ENCODE measurements around the gene PDE6D.

The PDE6D gene

GRCh38 chr2:231780909-231781797, at the start of gene PDE6D:
PDE6D (minus strand) TSS chr2:231781282; CDS start chr2:231781114, 168 bp downstream.
- DNase-seq, result peak; percentile 97 to 100

- DNase-seq, result no peak
These were observed 40.8 kb upstream of the PDE6D start for GRCh38 chr2:231821908-231822307.

- DNase-seq, result no peak
These were observed 39.8 kb upstream of the PDE6D start for GRCh38 chr2:231820786-231821303.

GRCh38 chr2:231819447-231820042, 38.5 kb upstream of the PDE6D start:
- DNase-seq, result no peak

GRCh38 chr2:231816327-231817026, 35.4 kb upstream of the PDE6D start:
- no peak for DNase-seq

GRCh38 chr2:231810905-231811304, 29.8 kb upstream of the PDE6D start:
- no peak for DNase-seq

GRCh38 chr2:231807020-231807419, 25.9 kb upstream of the PDE6D start:
- DNase-seq, result no peak

GRCh38 chr2:231803501-231804138, 22.5 kb upstream of the PDE6D start:
- DNase-seq, result no peak

- DNase-seq, result peak; percentile 24 to 55
These were observed 19.5 kb upstream of the PDE6D start for GRCh38 chr2:231800493-231801091.

- DNase-seq, result peak in 1 of 2 donors; percentile 8
These were observed 14.6 kb upstream of the PDE6D start for GRCh38 chr2:231795525-231796327.

GRCh38 chr2:231794383-231794782, 13.3 kb upstream of the PDE6D start:
- DNase-seq, result no peak

- no peak for DNase-seq
These were observed 10.0 kb upstream of the PDE6D start for GRCh38 chr2:231791107-231791506.

GRCh38 chr2:231786917-231787292, 5.8 kb upstream of the PDE6D start:
- DNase-seq, result no peak

- DNase-seq, result peak; percentile 57 to 80
These were observed 5.3 kb upstream of the PDE6D start, which contains the start of gene COPS7B for GRCh38 chr2:231786177-231786916. COPS7B (plus strand) TSS chr2:231786445; CDS start chr2:231788571, 2,126 bp downstream.

- no peak for DNase-seq
These were observed 4.7 kb upstream of the PDE6D start for GRCh38 chr2:231785822-231786176.

- no peak for DNase-seq
These were observed 4.3 kb upstream of the PDE6D start for GRCh38 chr2:231785413-231785812.

GRCh38 chr2:231781798-231782726, 980 bp upstream of the PDE6D start:
- peak; percentile 47 to 56 for DNase-seq

- DNase-seq, result no peak
These were observed 766 bp downstream of the PDE6D start for GRCh38 chr2:231780123-231780908.
